DND-41 (cell line): ENCODE results near the gene GGN.

Experiments
- CTCF ChIP-seq: IDR thresholded peaks from 2 replicates; pipeline ENCODE4 v1.5.1; 2012; ENCODE audit warnings: borderline replicate concordance, low read length, moderate library complexity, mild to moderate bottlenecking; ENCODE audit not compliant: poor library complexity, severe bottlenecking; ENCODE audit errors: extremely low read depth
- EZH2 ChIP-seq: IDR thresholded peaks from 3 replicates; pipeline ENCODE4 v1.6.1; 2012; ENCODE audit warnings: borderline replicate concordance, low read depth, mild to moderate bottlenecking, moderate library complexity, low read length, inconsistent platforms; ENCODE audit not compliant: severe bottlenecking

- TF ChIP-seq CTCF, result no peak
- TF ChIP-seq EZH2, result no peak
Measured at GRCh38 chr19:38362076-38362945, 25.5 kb downstream of the GGN start.
